ENCODE measurements around the gene YPEL5. TPM values are rescaled to one million over a fixed set of nuclear protein-coding genes. Genes with fewer than 3 reads are reported as not detected.
"Not testable (repeated sequence)": the region's sequence is repeated elsewhere in the genome, so short reads cannot be mapped to it uniquely, and the experiment has no call there.

The YPEL5 gene
- total and polyA plus RNA-seq, 2 experiments from 2014 or later = 94.4 to 98.3 TPM

- no peak overlapping the region for H2AFZ ChIP-seq
- TF ChIP-seq EZH2 (IDR thresholded peaks at IDR 0.05; ENCODE audit: borderline replicate concordance) (no peak), EZH2phosphoT487 (IDR thresholded peaks at IDR 0.05; ENCODE audit: low read depth, severe bottlenecking, unreplicated experiment) (no peak), CTCF (IDR thresholded peaks at IDR 0.05; ENCODE audit: poor library complexity) (no peak)
- WGBS (ENCODE audit: low lambda C conversion rate, missing lambda C conversion rate) = 78% methylated on average over 6 of the region's 6 CpGs
Measured at GRCh38 chr2:30139131-30139870, 7.5 kb upstream of the YPEL5 start.

GRCh38 chr2:30141136-30141535, 5.7 kb upstream of the YPEL5 start:
- TF ChIP-seq CTCF (IDR thresholded peaks at IDR 0.05; ENCODE audit: poor library complexity) = no peak
- H3K4me2 ChIP-seq = no peak overlapping the region
- no peaks in the 10 kb centered on the region for H3K9me3 ChIP-seq (ENCODE audit: low read depth)
- H3K4me3 ChIP-seq = no peak overlapping the region
- H3K27me3 ChIP-seq = no peaks in the 10 kb centered on the region
- no peak for DNase-seq (ENCODE audit: low spot score)
- no peaks in the 10 kb centered on the region for H4K20me1 ChIP-seq (ENCODE audit: insufficient read depth, poor library complexity, severe bottlenecking)
- H2AFZ ChIP-seq = no peak overlapping the region
- H3K27ac ChIP-seq = no peak overlapping the region
- H3K79me2 ChIP-seq = no peaks in the 10 kb centered on the region
- H3K9me2 ChIP-seq (replicated peaks; ENCODE audit: insufficient read depth) = no peaks in the 10 kb centered on the region
- peaks cover 4% of the 10 kb centered on the region for H3K4me1 ChIP-seq (ENCODE audit: insufficient read depth)
- H3K36me3 ChIP-seq (replicated peaks; ENCODE audit: insufficient read depth, low read depth) = no peaks in the 10 kb centered on the region

More at GRCh38 chr2:30139131-30139870, 7.5 kb upstream of the YPEL5 start:
- no peaks in the 10 kb centered on the region for H3K9me2 ChIP-seq (replicated peaks; ENCODE audit: insufficient read depth)
- no peaks in the 10 kb centered on the region for H3K79me2 ChIP-seq
- H3K4me2 ChIP-seq = no peak overlapping the region
- H3K27ac ChIP-seq = no peak overlapping the region
- no peaks in the 10 kb centered on the region for H4K20me1 ChIP-seq (ENCODE audit: insufficient read depth, poor library complexity, severe bottlenecking)
- no peaks in the 10 kb centered on the region for H3K4me1 ChIP-seq (ENCODE audit: insufficient read depth)
- H3K9me3 ChIP-seq (ENCODE audit: low read depth) = no peaks in the 10 kb centered on the region
- H3K36me3 ChIP-seq (replicated peaks; ENCODE audit: insufficient read depth, low read depth) = no peaks in the 10 kb centered on the region
- H3K4me3 ChIP-seq = no peak overlapping the region
- DNase-seq (ENCODE audit: low spot score) = no peak
- no peaks in the 10 kb centered on the region for H3K27me3 ChIP-seq

GRCh38 chr2:30144260-30144659, 2.5 kb upstream of the YPEL5 start:
- Histone ChIP-seq H3K79me2 (peaks cover 15% of the 10 kb centered on the region), H3K9me2 (replicated peaks; ENCODE audit: insufficient read depth) (no peaks in the 10 kb centered on the region), H3K27ac (no peak overlapping the region), H3K36me3 (replicated peaks; ENCODE audit: insufficient read depth, low read depth) (no peaks in the 10 kb centered on the region), H3K4me3 (no peak overlapping the region), H4K20me1 (ENCODE audit: insufficient read depth, poor library complexity, severe bottlenecking) (peaks cover 14% of the 10 kb centered on the region), H3K4me1 (ENCODE audit: insufficient read depth) (peaks cover 16% of the 10 kb centered on the region), H3K27me3 (no peaks in the 10 kb centered on the region), H2AFZ (no peak overlapping the region), H3K9me3 (ENCODE audit: low read depth) (no peaks in the 10 kb centered on the region), H3K4me2 (no peak overlapping the region)
- 86% methylated on average over 1 of the region's 1 CpG for WGBS (ENCODE audit: low lambda C conversion rate, missing lambda C conversion rate)
- DNase-seq (ENCODE audit: low spot score) = no peak
- TF ChIP-seq EZH2phosphoT487 (IDR thresholded peaks at IDR 0.05; ENCODE audit: low read depth, severe bottlenecking, unreplicated experiment) = no peak
- no peak for TF ChIP-seq CTCF (IDR thresholded peaks at IDR 0.05; ENCODE audit: poor library complexity)
- no peak for TF ChIP-seq EZH2 (IDR thresholded peaks at IDR 0.05; ENCODE audit: borderline replicate concordance)

GRCh38 chr2:30144951-30145350, 1.9 kb upstream of the YPEL5 start:
- H3K36me3 ChIP-seq (replicated peaks; ENCODE audit: insufficient read depth, low read depth); H3K9me2 ChIP-seq (replicated peaks; ENCODE audit: insufficient read depth); H3K27ac ChIP-seq; H3K9me3 ChIP-seq (ENCODE audit: low read depth); DNase-seq (ENCODE audit: low spot score); H3K27me3 ChIP-seq; H3K4me3 ChIP-seq; H3K4me2 ChIP-seq; H2AFZ ChIP-seq: not testable (repeated sequence)
- Histone ChIP-seq H4K20me1 (ENCODE audit: insufficient read depth, poor library complexity, severe bottlenecking) (peaks cover 19% of the 10 kb centered on the region), H3K4me1 (ENCODE audit: insufficient read depth) (peaks cover 23% of the 10 kb centered on the region), H3K79me2 (peaks cover 22% of the 10 kb centered on the region)
- 97% methylated on average over 3 of the region's 3 CpGs for WGBS (ENCODE audit: low lambda C conversion rate, missing lambda C conversion rate)

All from hepatocyte (in vitro differentiated cells).